Measurements from ENCODE around the gene MAGI2. TPM values are rescaled to one million over a fixed set of nuclear protein-coding genes. Genes with fewer than 3 reads are reported as not detected.

MAGI2 gene
- total RNA-seq, 1 experiment from 2014 or later = 0.22 TPM

- Histone ChIP-seq H3K4me2 (ENCODE audit: low read length) (no peak overlapping the region), H3K9ac (ENCODE audit: low read length) (no peak overlapping the region), H2AFZ (ENCODE audit: low read depth, low read length, poor library complexity, severe bottlenecking) (no peak overlapping the region), H3K36me3 (ENCODE audit: control insufficient read depth in 1 of 2, insufficient read depth in 2 of 2, low read length in 2 of 2) (no peaks in the 10 kb centered on the region), H4K20me1 (ENCODE audit: insufficient read depth) (no peaks in the 10 kb centered on the region), H3K4me1 (ENCODE audit: control insufficient read depth in 1 of 2, insufficient read depth in 2 of 2, low read length in 2 of 2) (0 out of 4 replicates have a peak, but pooled peaks cover 0 to 6% of the 10 kb centered on the region in 2 experiments), H3K27ac (ENCODE audit: low read depth, low read length) (no peak overlapping the region), H3K4me3 (replicated peaks in 1 of 2; ENCODE audit: low read depth in 1 of 2, low read length in 2 of 2) (no peak overlapping the region), H3K9me2 (ENCODE audit: insufficient read depth) (no peaks in the 10 kb centered on the region; the same call in 1 of the 2 replicates), H3K9me3 (ENCODE audit: control insufficient read depth in 1 of 2, insufficient read depth in 1 of 2, low read depth in 1 of 2, low read length in 2 of 2) (no peaks in the 10 kb centered on the region), H3K27me3 (ENCODE audit: insufficient read depth, low read length) (no peaks in the 10 kb centered on the region), H3K79me2 (ENCODE audit: insufficient read depth, low read length) (no peaks in the 10 kb centered on the region)
- intact Hi-C loops (cut with micrococcal nuclease) = no loop called here
- BruUV-seq (replicated peaks) = no TSS peak
- RAD21 ChIA-PET (ENCODE audit: low non-redundant PET in 1 of 2, low total read pairs in 2 of 2, uncharacterized antibody in 2 of 2, unreplicated experiment in 2 of 2) = no interaction called here
- ATAC-seq = no peak
- TF ChIP-seq YY1 (IDR thresholded peaks at IDR 0.05; ENCODE audit: extremely low read depth, insufficient replicate concordance, low read depth, low read length) (no peak), SRF (IDR thresholded peaks at IDR 0.05; ENCODE audit: low read depth) (no peak), ZBTB33 (IDR thresholded peaks at IDR 0.05; ENCODE audit: extremely low read depth, insufficient replicate concordance, low read length) (no peak), ELF1 (IDR thresholded peaks at IDR 0.05; ENCODE audit: borderline replicate concordance, low read depth) (no peak), CEBPB (IDR thresholded peaks at IDR 0.05; ENCODE audit: low read depth) (no peak), EGR1 (IDR thresholded peaks at IDR 0.05; ENCODE audit: low read depth) (no peak), MAX (IDR thresholded peaks at IDR 0.05) (no peak), FOSL1 (IDR thresholded peaks at IDR 0.05; ENCODE audit: low read depth) (no peak), TCF7L2 (IDR thresholded peaks at IDR 0.05; ENCODE audit: borderline replicate concordance, extremely low read depth, insufficient read depth, insufficient read length) (no peak), ATF3 (IDR thresholded peaks at IDR 0.05) (no peak), ZNF274 (IDR thresholded peaks at IDR 0.05; ENCODE audit: low read depth, low read length) (no peak), SIN3A (IDR thresholded peaks at IDR 0.05; ENCODE audit: low read depth) (no peak), CBX3 (IDR thresholded peaks at IDR 0.05; ENCODE audit: low read depth) (no peak), POLR2AphosphoS5 (IDR thresholded peaks at IDR 0.05; ENCODE audit: low read depth, low read length) (no peak), JUND (IDR thresholded peaks at IDR 0.05) (no peak)
- TF ChIP-seq, protein P1, sequence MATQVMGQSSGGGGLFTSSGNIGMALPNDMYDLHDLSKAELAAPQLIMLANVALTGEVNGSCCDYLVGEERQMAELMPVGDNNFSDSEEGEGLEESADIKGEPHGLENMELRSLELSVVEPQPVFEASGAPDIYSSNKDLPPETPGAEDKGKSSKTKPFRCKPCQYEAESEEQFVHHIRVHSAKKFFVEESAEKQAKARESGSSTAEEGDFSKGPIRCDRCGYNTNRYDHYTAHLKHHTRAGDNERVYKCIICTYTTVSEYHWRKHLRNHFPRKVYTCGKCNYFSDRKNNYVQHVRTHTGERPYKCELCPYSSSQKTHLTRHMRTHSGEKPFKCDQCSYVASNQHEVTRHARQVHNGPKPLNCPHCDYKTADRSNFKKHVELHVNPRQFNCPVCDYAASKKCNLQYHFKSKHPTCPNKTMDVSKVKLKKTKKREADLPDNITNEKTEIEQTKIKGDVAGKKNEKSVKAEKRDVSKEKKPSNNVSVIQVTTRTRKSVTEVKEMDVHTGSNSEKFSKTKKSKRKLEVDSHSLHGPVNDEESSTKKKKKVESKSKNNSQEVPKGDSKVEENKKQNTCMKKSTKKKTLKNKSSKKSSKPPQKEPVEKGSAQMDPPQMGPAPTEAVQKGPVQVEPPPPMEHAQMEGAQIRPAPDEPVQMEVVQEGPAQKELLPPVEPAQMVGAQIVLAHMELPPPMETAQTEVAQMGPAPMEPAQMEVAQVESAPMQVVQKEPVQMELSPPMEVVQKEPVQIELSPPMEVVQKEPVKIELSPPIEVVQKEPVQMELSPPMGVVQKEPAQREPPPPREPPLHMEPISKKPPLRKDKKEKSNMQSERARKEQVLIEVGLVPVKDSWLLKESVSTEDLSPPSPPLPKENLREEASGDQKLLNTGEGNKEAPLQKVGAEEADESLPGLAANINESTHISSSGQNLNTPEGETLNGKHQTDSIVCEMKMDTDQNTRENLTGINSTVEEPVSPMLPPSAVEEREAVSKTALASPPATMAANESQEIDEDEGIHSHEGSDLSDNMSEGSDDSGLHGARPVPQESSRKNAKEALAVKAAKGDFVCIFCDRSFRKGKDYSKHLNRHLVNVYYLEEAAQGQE (IDR thresholded peaks at IDR 0.05; ENCODE audit: low read depth) = no peak
- CTCF ChIA-PET = no interaction called here
- no peak for DNase-seq (ENCODE audit: low read depth, low spot score)
- POLR2A ChIA-PET = no interaction called here
Observed at GRCh38 chr7:79304711-79305110, 148.8 kb downstream of the MAGI2 start.
